ENCODE data around the gene GOLPH3. TPM values are rescaled to one million over a fixed set of nuclear protein-coding genes. Genes with fewer than 3 reads are reported as not detected.

The GOLPH3 gene
- total and polyA plus RNA-seq, 2 of the 8 experiments (the other 6 are each of a cell fraction or from before 2014, with no cell fraction given) = 53.7 to 93.6 TPM

DNA sequence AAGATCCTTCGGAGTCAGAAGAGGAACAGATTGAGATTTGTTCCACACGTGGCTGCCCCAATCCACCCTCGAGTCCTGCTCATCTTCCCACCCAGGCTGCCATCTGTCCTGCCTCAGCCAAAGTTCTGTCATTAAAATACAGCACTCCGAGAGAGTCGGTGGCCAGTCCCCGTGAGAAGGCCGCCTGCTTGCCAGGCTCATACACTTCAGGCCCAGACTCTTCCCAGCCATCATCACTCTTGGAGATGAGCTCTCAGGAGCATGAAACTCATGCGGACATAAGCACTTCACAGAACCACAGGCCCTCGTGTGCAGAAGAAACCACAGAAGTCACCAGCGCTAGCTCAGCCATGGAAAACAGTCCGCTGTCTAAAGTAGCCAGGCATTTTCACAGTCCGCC lies 85.9 kb downstream of the GOLPH3 start:
- H4K5ac ChIP-seq (ENCODE audit: insufficient read length, low read depth, low read length) = no peak overlapping the region
- H2BK5ac ChIP-seq (ENCODE audit: low read depth, low read length) = no peak overlapping the region
- no peak overlapping the region for H2BK15ac ChIP-seq (ENCODE audit: low read length)
- ChIA-PET POLR2A (ENCODE audit: partially characterized antibody) (no interaction called here), CTCF (ENCODE audit: partially characterized antibody) (interaction anchor here (0.9 to 2.2 kb wide), 6 partner anchors 11 to 279 kb away, joined by 3 to 10 read pairs (median 3); no protein-coding TSS in a partner anchor)
- H3K27ac ChIP-seq (ENCODE audit: low read depth, low read length) = no peak overlapping the region
- no peak overlapping the region for H2BK120ac ChIP-seq (replicated peaks; ENCODE audit: low read depth, low read length)
- H2AK5ac ChIP-seq (ENCODE audit: low read depth, low read length) = no peak overlapping the region
- no peaks in the 10 kb centered on the region; a peak in 1 of 8 replicates for H3K36me3 ChIP-seq (ENCODE audit: control insufficient read depth in 2 of 4, insufficient read depth in 4 of 4, low read length in 3 of 4)
- H2BK12ac ChIP-seq (ENCODE audit: low read depth, low read length) = no peak overlapping the region
- no peak overlapping the region for H2AFZ ChIP-seq (ENCODE audit: low read length)
- FAIRE-seq (no peak), DNase-seq (ENCODE audit: low read depth in 1 of 2, low spot score in 2 of 2) (no peak)
- H3K4me1 ChIP-seq (replicated peaks in 1 of 4; ENCODE audit: control insufficient read depth in 3 of 4, insufficient read depth in 4 of 4, low read length in 3 of 4) = peaks cover 0 to 2% (median 0%) of the 10 kb centered on the region in 4 experiments; a peak in 1 of 7 replicates
- no peak overlapping the region for H3K4me2 ChIP-seq (ENCODE audit: insufficient read depth in 1 of 2, low read depth in 2 of 2, low read length in 2 of 2)
- H3K9ac ChIP-seq (replicated peaks in 1 of 4; ENCODE audit: extremely low read depth in 1 of 4, low read depth in 3 of 4, low read length in 3 of 4) = no peak overlapping the region
- H3K14ac ChIP-seq (ENCODE audit: insufficient read length) = no peak overlapping the region
- no peaks in the 10 kb centered on the region for H4K20me1 ChIP-seq (replicated peaks in 1 of 2; ENCODE audit: control insufficient read depth in 1 of 2, insufficient read depth in 2 of 2, low read length in 2 of 2)
- no peaks in the 10 kb centered on the region for H3K9me3 ChIP-seq (ENCODE audit: insufficient read depth in 2 of 2, low read depth in 1 of 2, low read length in 1 of 2)
- H3K56ac ChIP-seq (replicated peaks; ENCODE audit: insufficient read length, low read depth, low read length) = no peak overlapping the region
- no peak overlapping the region for H3K23ac ChIP-seq (ENCODE audit: insufficient read length)
- no peak overlapping the region for H4K91ac ChIP-seq (replicated peaks; ENCODE audit: insufficient read length, low read length)
- no peak overlapping the region for H3K4me3 ChIP-seq (ENCODE audit: extremely low read depth in 1 of 4, insufficient read depth in 2 of 4, low read depth in 3 of 4, low read length in 4 of 4)
- H3K27me3 ChIP-seq (replicated peaks in 1 of 4; ENCODE audit: control insufficient read depth in 3 of 4, extremely low read depth in 1 of 4, insufficient read depth in 3 of 4, low read length in 3 of 4) = no peaks in the 10 kb centered on the region
- H2BK20ac ChIP-seq (ENCODE audit: low read length) = no peak overlapping the region
- no peaks in the 10 kb centered on the region for H3K23me2 ChIP-seq (ENCODE audit: low read depth, low read length)
- H3K18ac ChIP-seq (ENCODE audit: extremely low read depth, low read length) = no peak overlapping the region
- H3K4ac ChIP-seq (replicated peaks; ENCODE audit: insufficient read length, low read depth, low read length) = no peak overlapping the region
- H3K79me2 ChIP-seq (ENCODE audit: control insufficient read depth in 1 of 2, insufficient read depth in 2 of 2, low read length in 2 of 2) = no peaks in the 10 kb centered on the region
- WGBS, 2 experiments (ENCODE audit: extremely low coverage in 1 of 2, insufficient coverage in 1 of 2, insufficient read length in 1 of 2, insufficient replicate concordance in 2 of 2, low coverage in 1 of 2, low lambda C conversion rate in 2 of 2, missing lambda C conversion rate in 1 of 2) = 89% methylated on average over 12 of the region's 12 CpGs; no CpG with 5 or more reads in 1 of the 2 experiments
- H3K79me1 ChIP-seq (ENCODE audit: low read depth, low read length) = no peaks in the 10 kb centered on the region
- no peak overlapping the region for H4K8ac ChIP-seq (ENCODE audit: extremely low read depth, insufficient read depth, low read length)
- TF ChIP-seq NANOG (IDR thresholded peaks at IDR 0.05; ENCODE audit: insufficient read depth, low read depth, low read length, poor library complexity, severe bottlenecking) (no peak), HDAC2 (IDR thresholded peaks at IDR 0.05; ENCODE audit: borderline replicate concordance in 1 of 2, low read depth in 2 of 2, low read length in 2 of 2) (no peak), SUZ12 (IDR thresholded peaks at IDR 0.05; ENCODE audit: low read length) (no peak), KDM1A (IDR thresholded peaks at IDR 0.05; ENCODE audit: borderline replicate concordance, low read length) (no peak), SIRT6 (IDR thresholded peaks at IDR 0.05; ENCODE audit: low read length) (no peak), TAF7 (optimal IDR thresholded peaks at IDR 0.05; ENCODE audit: borderline replicate concordance, low read depth, low read length) (no peak), POLR2AphosphoS5 (IDR thresholded peaks at IDR 0.05; ENCODE audit: low read depth, low read length) (no peak), FOSL1 (IDR thresholded peaks at IDR 0.05; ENCODE audit: insufficient read depth, low read depth, low read length) (no peak), CHD1 (IDR thresholded peaks at IDR 0.05; ENCODE audit: low read depth, low read length) (no peak), TEAD4 (IDR thresholded peaks at IDR 0.05; ENCODE audit: low read depth, low read length) (no peak), HDAC6 (IDR thresholded peaks at IDR 0.05; ENCODE audit: low read depth, low read length) (no peak)
- TF ChIP-seq, protein P1, sequence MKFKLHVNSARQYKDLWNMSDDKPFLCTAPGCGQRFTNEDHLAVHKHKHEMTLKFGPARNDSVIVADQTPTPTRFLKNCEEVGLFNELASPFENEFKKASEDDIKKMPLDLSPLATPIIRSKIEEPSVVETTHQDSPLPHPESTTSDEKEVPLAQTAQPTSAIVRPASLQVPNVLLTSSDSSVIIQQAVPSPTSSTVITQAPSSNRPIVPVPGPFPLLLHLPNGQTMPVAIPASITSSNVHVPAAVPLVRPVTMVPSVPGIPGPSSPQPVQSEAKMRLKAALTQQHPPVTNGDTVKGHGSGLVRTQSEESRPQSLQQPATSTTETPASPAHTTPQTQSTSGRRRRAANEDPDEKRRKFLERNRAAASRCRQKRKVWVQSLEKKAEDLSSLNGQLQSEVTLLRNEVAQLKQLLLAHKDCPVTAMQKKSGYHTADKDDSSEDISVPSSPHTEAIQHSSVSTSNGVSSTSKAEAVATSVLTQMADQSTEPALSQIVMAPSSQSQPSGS (IDR thresholded peaks at IDR 0.05; ENCODE audit: low read length) = no peak

Data from H1 (cell line).